ENCODE results near the gene APOBEC3F. TPM values are rescaled to one million over a fixed set of nuclear protein-coding genes. Genes with fewer than 3 reads are reported as not detected.
"Not testable (repeated sequence)": the region's sequence is repeated elsewhere in the genome, so short reads cannot be mapped to it uniquely, and the experiment has no call there.

Gene APOBEC3F
- total and polyA plus RNA-seq, 3 experiments from 2014 or later, result 20.5 to 30.1 (median 28.4) TPM

DNA sequence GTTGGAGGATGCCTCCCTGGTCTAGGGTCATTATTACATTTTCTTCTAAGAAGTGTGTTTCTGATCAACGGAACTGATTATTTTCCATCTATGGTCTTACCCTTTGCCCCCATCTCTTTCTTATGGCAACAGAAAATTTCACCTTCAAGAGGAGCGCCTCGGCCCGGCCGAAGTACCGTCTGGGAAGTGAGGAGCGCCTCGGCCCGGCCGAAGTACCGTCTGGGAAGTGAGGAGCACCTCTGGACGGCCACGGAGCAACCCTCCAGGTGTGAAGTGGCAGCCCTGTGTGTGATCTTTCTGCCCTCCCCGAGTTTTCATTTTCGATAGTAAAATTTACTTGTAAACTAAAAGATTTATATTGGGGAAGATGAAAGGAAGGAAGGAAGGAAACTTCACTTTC, 29.7 kb upstream of the APOBEC3F start:
- peaks cover 16% of the 10 kb centered on the region for H3K4me1 ChIP-seq (ENCODE audit: insufficient read depth, low read length)
- Mint-ChIP-seq H3K27me3 (peaks cover 0 to 1% of the 10 kb centered on the region in 2 donors), H3K4me1 (peaks cover 29 to 30% (median 30%) of the 10 kb centered on the region in 3 donors), H3K4me3 (peak overlapping the region in 1 of 7 donors; percentile 20), H3K36me3 (peaks cover 0 to 12% (median 0%) of the 10 kb centered on the region in 3 donors), H3K27ac (no peak overlapping the region), H3K9me3 (no peaks in the 10 kb centered on the region)
- H3K27ac ChIP-seq (ENCODE audit: low read depth, low read length), result no peak overlapping the region
- H3K9me3 ChIP-seq (ENCODE audit: low read length), result no peaks in the 10 kb centered on the region
- no peaks in the 10 kb centered on the region for H3K36me3 ChIP-seq (ENCODE audit: insufficient read depth, low read length)
- no peak overlapping the region for H3K4me3 ChIP-seq (ENCODE audit: low read length)
- no peaks in the 10 kb centered on the region for H3K27me3 ChIP-seq (ENCODE audit: insufficient read depth, low read length, poor library complexity, severe bottlenecking)
- DNase-seq, result no peak
- ChIA-PET POLR2A (interaction anchor here (0.6 kb wide), 1 partner anchor 104 kb away, joined by 3 read pairs; no protein-coding TSS in a partner anchor), CTCF (interaction anchor here (2.1 kb wide), 1 partner anchor 107 kb away, joined by 6 read pairs; no protein-coding TSS in a partner anchor)

DNA sequence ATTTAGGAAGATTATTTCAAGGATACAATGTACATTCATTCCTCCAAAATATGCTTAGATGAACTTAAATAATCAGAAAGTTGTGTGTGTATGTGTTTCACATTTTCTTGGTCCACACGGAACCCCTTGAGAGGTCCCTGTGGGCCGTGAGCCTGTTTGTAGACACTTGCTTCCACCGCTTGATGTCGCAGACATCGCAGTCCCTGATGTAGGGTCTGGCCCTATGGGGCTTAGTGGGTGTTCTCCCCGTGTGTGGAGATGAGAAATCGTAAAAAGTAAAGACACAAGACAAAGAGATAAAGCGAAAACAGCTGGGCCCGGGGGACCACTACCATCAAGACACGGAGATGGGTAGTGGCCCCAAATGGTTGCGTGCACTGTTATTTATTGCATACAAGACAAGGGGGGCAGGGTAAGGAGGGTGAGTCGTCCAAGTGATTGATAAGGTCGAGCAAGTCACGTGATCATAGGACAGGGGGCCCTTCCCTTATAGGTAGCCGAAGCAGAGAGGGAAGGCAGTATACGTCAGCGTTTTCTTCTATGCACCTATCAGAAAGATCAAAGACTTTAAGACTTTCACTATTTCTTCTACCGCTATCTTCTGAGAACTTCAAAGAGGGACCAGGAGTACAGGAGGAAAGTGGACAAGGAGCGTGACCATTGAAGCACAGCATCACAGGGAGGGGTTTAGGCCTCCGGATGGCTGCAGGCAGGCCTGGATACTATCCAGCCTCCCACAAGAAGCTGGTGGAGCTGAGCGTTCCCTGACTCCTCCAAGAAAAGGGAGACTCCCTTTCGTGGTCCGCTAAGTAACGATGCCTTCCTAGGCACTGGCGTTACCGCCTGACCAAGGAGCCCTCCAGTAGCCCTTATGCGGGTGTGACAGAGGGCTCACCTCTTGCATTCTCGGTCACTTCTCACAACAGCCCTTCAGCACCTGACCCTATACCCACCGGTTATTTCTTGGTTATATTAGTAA, 27.8 kb upstream of the APOBEC3F start:
- peak overlapping the region; percentile 80 for H3K27ac ChIP-seq (ENCODE audit: low read depth, low read length)
- POLR2A ChIA-PET, result interaction anchor here (0.6 to 2.2 kb wide), 2 partner anchors 25 to 77 kb away, joined by 4 read pairs; no protein-coding TSS in a partner anchor
- no peaks in the 10 kb centered on the region for H3K36me3 ChIP-seq (ENCODE audit: insufficient read depth, low read length)
- H3K27ac Mint-ChIP-seq, result peak overlapping the region; percentile 75 to 100 (median 88)
- no peaks in the 10 kb centered on the region for H3K27me3 ChIP-seq (ENCODE audit: insufficient read depth, low read length, poor library complexity, severe bottlenecking)
- peaks cover 16% of the 10 kb centered on the region for H3K4me1 ChIP-seq (ENCODE audit: insufficient read depth, low read length)
- peaks cover 0 to 1% of the 10 kb centered on the region in 2 donors for H3K27me3 Mint-ChIP-seq
- peaks cover 0 to 22% (median 0%) of the 10 kb centered on the region in 3 donors for H3K36me3 Mint-ChIP-seq
- H3K9me3 ChIP-seq (ENCODE audit: low read length), result no peaks in the 10 kb centered on the region
- H3K4me3 ChIP-seq (ENCODE audit: low read length), result no peak overlapping the region
- no peaks in the 10 kb centered on the region for H3K9me3 Mint-ChIP-seq
- peaks cover 34 to 41% (median 40%) of the 10 kb centered on the region in 3 donors for H3K4me1 Mint-ChIP-seq
- DNase-seq, result no peak
- CTCF ChIA-PET, result interaction anchor here (0.9 to 1.1 kb wide), 3 partner anchors 31 to 105 kb away, joined by 3 read pairs; partner anchors contain the start of gene APOBEC3B
- H3K4me3 Mint-ChIP-seq, result peak overlapping the region; percentile 35 to 76 (median 53)

DNA sequence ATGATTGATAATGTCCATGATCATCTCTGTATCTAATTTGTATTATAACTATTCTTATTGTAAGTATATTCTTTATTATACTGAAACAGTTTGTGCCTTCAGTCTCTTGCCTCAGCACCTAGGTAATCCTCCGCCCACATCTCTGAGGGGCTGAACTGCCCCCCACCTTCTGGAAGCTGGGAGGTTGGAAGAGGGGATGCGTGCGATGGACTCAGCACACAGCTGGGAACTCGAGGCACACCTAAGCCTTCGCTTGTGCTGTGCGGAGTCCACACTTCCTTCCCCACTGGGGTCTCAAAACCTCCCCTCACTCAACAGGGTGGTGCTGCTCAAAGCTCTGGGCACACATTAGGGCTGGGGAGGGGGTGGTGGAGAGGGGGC, 27.1 kb upstream of the APOBEC3F start:
- not testable (repeated sequence) for H3K9me3 ChIP-seq (ENCODE audit: low read length); H3K36me3 ChIP-seq (ENCODE audit: insufficient read depth, low read length); H3K27me3 ChIP-seq (ENCODE audit: insufficient read depth, low read length, poor library complexity, severe bottlenecking); H3K9me3 Mint-ChIP-seq; DNase-seq; H3K27me3 Mint-ChIP-seq
- H3K27ac Mint-ChIP-seq, result peak overlapping the region; percentile 87 to 100 (median 96)
- ChIA-PET CTCF (interaction anchor here (0.9 to 1.1 kb wide), 3 partner anchors 32 to 104 kb away, joined by 3 read pairs; partner anchors contain the start of gene APOBEC3B), POLR2A (interaction anchor here (1.6 to 2.2 kb wide), 2 partner anchors 77 to 81 kb away, joined by 4 to 7 read pairs; no protein-coding TSS in a partner anchor)
- H3K36me3 Mint-ChIP-seq, result peaks cover 0 to 28% (median 0%) of the 10 kb centered on the region in 3 donors
- Histone ChIP-seq H3K27ac (ENCODE audit: low read depth, low read length) (peak overlapping the region; percentile 80), H3K4me3 (ENCODE audit: low read length) (peak overlapping the region; percentile 87), H3K4me1 (ENCODE audit: insufficient read depth, low read length) (peaks cover 16% of the 10 kb centered on the region)
- peak overlapping the region; percentile 91 to 99 (median 96) for H3K4me3 Mint-ChIP-seq
- H3K4me1 Mint-ChIP-seq, result peaks cover 36 to 45% (median 45%) of the 10 kb centered on the region in 3 donors

DNA sequence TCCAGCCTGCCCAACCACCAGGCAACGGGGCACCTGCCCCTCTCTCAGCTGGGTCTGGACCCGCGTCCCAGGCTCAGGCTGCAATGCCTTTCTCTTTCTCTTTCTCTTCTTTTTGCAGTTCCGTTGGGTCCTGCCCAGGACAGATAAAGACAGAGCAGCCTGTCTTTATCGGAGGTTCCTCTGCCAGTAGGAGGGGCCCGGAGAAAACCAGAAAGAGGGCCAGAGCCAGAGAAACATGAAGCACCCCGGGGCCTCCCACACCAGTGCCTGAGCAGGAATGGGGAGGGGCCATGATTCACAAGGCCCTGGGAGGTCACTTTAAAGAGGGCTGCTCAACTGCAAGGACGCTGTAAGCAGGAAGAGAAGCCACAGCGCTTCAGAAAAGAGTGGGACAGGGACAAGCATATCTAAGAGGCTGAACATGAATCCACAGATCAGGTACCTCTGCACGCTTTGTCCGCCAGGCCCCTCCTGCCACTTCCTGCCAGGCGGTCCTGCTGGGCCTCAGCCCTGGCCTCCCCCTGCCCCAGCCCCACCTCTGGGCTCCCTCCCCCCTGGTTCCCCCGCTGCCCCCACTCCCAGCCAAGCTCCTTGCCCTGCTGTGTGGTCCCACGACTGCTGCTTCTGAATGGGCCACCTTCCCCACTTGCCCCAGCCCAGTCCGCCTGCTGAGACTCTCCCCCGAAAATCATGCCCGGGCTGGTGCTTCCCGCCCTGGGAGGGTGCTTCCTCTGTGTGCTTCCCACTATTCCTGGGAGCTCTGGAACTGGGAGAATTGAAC, 26.5 kb upstream of the APOBEC3F start, which contains the start of gene APOBEC3C:
APOBEC3C (plus strand) TSS at position 316 of the 781 bp plus-strand sequence; CDS start at position 422, 106 bp downstream.
- H3K9me3 ChIP-seq (ENCODE audit: low read length), result no peaks in the 10 kb centered on the region
- ChIA-PET CTCF (interaction anchor here (0.8 to 1.9 kb wide), 6 partner anchors 11 to 515 kb away, joined by 3 to 5 read pairs (median 3); partner anchors contain the start of gene APOBEC3B), POLR2A (interaction anchor here (0.5 to 2.2 kb wide), 5 partner anchors 11 to 81 kb away, joined by 3 to 7 read pairs (median 5); partner anchors contain the start of gene APOBEC3G)
- peak; percentile 62 to 87 (median 66) for DNase-seq
- Mint-ChIP-seq H3K27ac (peak within 1 kb of the TSS; percentile 89 to 100 (median 96)), H3K36me3 (peaks cover 0 to 34% (median 0%) of the 10 kb centered on the region in 3 donors), H3K9me3 (no peaks in the 10 kb centered on the region), H3K4me1 (peaks cover 38 to 49% (median 47%) of the 10 kb centered on the region in 3 donors), H3K4me3 (peak within 1 kb of the TSS; percentile 91 to 99 (median 96)), H3K27me3 (peaks cover 0 to 1% of the 10 kb centered on the region in 2 donors)
- H3K4me3 ChIP-seq (ENCODE audit: low read length), result peak within 1 kb of the TSS; percentile 87
- H3K36me3 ChIP-seq (ENCODE audit: insufficient read depth, low read length), result no peaks in the 10 kb centered on the region
- H3K4me1 ChIP-seq (ENCODE audit: insufficient read depth, low read length), result peaks cover 16% of the 10 kb centered on the region
- H3K27me3 ChIP-seq (ENCODE audit: insufficient read depth, low read length, poor library complexity, severe bottlenecking), result no peaks in the 10 kb centered on the region
- H3K27ac ChIP-seq (ENCODE audit: low read depth, low read length), result peak within 1 kb of the TSS; percentile 80

DNA sequence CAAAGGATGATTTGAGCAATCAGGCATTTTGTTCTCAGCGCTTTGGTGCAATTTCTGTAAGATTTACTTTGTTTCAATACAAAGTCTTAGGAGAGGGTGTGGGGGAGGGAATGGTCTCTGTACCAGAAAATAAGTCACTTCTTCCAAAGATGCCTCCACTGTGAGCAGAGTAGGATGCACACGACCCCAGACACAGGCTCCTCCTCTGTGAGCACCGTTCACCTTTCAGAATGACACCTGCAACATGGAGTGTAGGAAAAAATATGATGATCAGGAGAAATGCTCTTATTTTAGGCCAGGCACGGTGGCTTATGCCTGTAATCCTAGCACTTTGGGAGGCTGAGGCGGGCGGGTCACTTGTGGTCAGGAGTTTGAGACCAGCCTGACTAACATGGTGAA, 25.9 kb upstream of the APOBEC3F start:
- Mint-ChIP-seq H3K4me1 (peaks cover 40 to 53% (median 47%) of the 10 kb centered on the region in 3 donors), H3K4me3 (peak overlapping the region; percentile 91 to 99 (median 96)), H3K36me3 (peaks cover 0 to 37% (median 2%) of the 10 kb centered on the region in 3 donors), H3K27ac (peak overlapping the region; percentile 87 to 100 (median 96))
- peak overlapping the region; percentile 87 for H3K4me3 ChIP-seq (ENCODE audit: low read length)
- not testable (repeated sequence) for H3K9me3 ChIP-seq (ENCODE audit: low read length); H3K27me3 Mint-ChIP-seq; DNase-seq; H3K9me3 Mint-ChIP-seq; H3K27me3 ChIP-seq (ENCODE audit: insufficient read depth, low read length, poor library complexity, severe bottlenecking); H3K36me3 ChIP-seq (ENCODE audit: insufficient read depth, low read length)
- peak overlapping the region; percentile 80 for H3K27ac ChIP-seq (ENCODE audit: low read depth, low read length)
- ChIA-PET CTCF (interaction anchor here (0.6 to 1.9 kb wide), 5 partner anchors 12 to 514 kb away, joined by 3 to 5 read pairs (median 3); no protein-coding TSS in a partner anchor), POLR2A (interaction anchor here (0.5 to 2.2 kb wide), 5 partner anchors 12 to 80 kb away, joined by 3 to 7 read pairs (median 5); partner anchors contain the start of gene APOBEC3G)
- H3K4me1 ChIP-seq (ENCODE audit: insufficient read depth, low read length), result peaks cover 16% of the 10 kb centered on the region

DNA sequence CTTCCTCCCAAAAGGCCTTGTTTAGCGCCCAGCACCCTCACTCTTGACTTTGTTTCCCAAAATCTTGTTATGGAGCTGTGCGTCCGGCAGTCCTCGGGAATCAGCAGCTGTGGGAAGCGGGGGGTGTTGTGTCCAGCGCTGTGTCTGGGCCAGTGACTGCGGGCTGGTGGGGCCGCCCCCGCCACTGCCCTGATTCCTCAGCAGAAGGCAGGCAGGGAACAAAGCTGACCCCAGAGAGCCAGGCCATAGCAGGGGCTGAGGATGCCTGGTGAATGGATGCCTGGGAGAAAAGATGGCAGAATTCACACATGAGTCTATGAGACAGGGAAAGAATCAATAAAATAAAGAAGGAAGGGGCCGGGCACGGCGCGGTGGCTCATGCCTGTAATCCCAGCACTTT, 24.1 kb upstream of the APOBEC3F start:
- Histone ChIP-seq H3K9me3 (ENCODE audit: low read length) (no peaks in the 10 kb centered on the region), H3K27me3 (ENCODE audit: insufficient read depth, low read length, poor library complexity, severe bottlenecking) (no peaks in the 10 kb centered on the region), H3K4me3 (ENCODE audit: low read length) (no peak overlapping the region), H3K27ac (ENCODE audit: low read depth, low read length) (no peak overlapping the region), H3K36me3 (ENCODE audit: insufficient read depth, low read length) (no peaks in the 10 kb centered on the region), H3K4me1 (ENCODE audit: insufficient read depth, low read length) (peaks cover 19% of the 10 kb centered on the region)
- H3K4me3 Mint-ChIP-seq, result peak overlapping the region in 6 of 7 donors; percentile 29 to 76 (median 60)
- peaks cover 44 to 68% (median 54%) of the 10 kb centered on the region in 3 donors for H3K4me1 Mint-ChIP-seq
- POLR2A ChIA-PET, result no interaction called here
- no peaks in the 10 kb centered on the region for H3K9me3 Mint-ChIP-seq
- H3K27ac Mint-ChIP-seq, result peak overlapping the region; percentile 15 to 92 (median 68)
- no peak for DNase-seq
- H3K36me3 Mint-ChIP-seq, result peaks cover 0 to 43% (median 4%) of the 10 kb centered on the region in 3 donors
- H3K27me3 Mint-ChIP-seq, result no peaks in the 10 kb centered on the region
- CTCF ChIA-PET, result interaction anchor here (1.0 kb wide), 1 partner anchor 9 kb away, joined by 3 read pairs; no protein-coding TSS in a partner anchor

All from CD8-positive, alpha-beta memory T cell (primary cell).